NT2/D1 (cell line): ENCODE results near the gene CACNB2.

Source experiments
- DNase-seq: peaks from one replicate; pipeline ENCODE4 v3.0.0-alpha.2; 2011; ENCODE audit warnings: low read depth, low spot score
- H3K27me3 ChIP-seq: 2 replicates; pipeline ENCODE4 v1.6.0; 2011; ENCODE audit warnings: mild to moderate bottlenecking; ENCODE audit not compliant: insufficient read length, insufficient read depth
- H3K36me3 ChIP-seq: 2 replicates; pipeline ENCODE4 v1.6.1; 2011; ENCODE audit warnings: mild to moderate bottlenecking, low read length, mixed read lengths; ENCODE audit not compliant: insufficient read depth, insufficient read length
- H3K4me1 ChIP-seq: 2 replicates; pipeline ENCODE4 v1.5.1; 2011; ENCODE audit not compliant: insufficient read depth, insufficient read length
- H3K4me3 ChIP-seq: 2 replicates; pipeline ENCODE4 v1.5.1; 2011; ENCODE audit warnings: low read depth; ENCODE audit not compliant: insufficient read length
- H3K9ac ChIP-seq: 2 replicates; pipeline ENCODE4 v1.6.0; 2011; ENCODE audit warnings: low read depth; ENCODE audit not compliant: insufficient read length
- H3K9me3 ChIP-seq: 2 replicates; pipeline ENCODE4 v1.5.1; 2011; ENCODE audit warnings: mild to moderate bottlenecking, low read length; ENCODE audit not compliant: insufficient read depth
- SUZ12 ChIP-seq: IDR thresholded peaks from 2 replicates; pipeline ENCODE4 v1.6.1; 2011; ENCODE audit not compliant: insufficient read length, insufficient read depth; ENCODE audit errors: extremely low read depth
- YY1 ChIP-seq: IDR thresholded peaks from 2 replicates; pipeline ENCODE4 v1.6.1; 2011; ENCODE audit not compliant: insufficient read length, insufficient read depth
- ZNF274 ChIP-seq: IDR thresholded peaks from 2 replicates; pipeline ENCODE4 v1.6.1; 2011; ENCODE audit warnings: mild to moderate bottlenecking, low read depth, low read length

The CACNB2 gene

DNA sequence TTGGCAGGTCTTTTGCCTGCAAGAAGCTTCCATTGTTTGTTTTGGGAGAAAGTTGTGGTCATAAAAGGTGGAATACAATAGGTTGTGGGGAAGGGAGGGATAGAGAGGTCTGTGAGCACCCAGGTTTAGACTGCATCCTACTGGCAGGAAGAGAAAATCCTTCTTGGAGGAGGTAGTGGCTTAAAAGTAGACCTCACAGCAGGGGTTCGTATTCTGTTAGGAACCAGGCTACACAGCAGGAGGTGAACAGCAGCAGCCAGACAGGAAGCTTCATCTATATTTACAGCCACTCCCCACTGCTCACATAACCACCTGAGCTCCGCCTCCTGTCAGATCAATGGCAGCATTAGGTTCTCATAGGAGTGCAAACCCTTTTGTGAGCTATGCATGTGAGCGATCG lies 265.9 kb downstream of the CACNB2 start:
- peaks cover 16% of the 10 kb centered on the region for H3K27me3 ChIP-seq
- no peak overlapping the region for H3K9ac ChIP-seq
- no peak overlapping the region for H3K4me3 ChIP-seq
- TF ChIP-seq YY1 (no peak), ZNF274 (no peak), SUZ12 (no peak)
- H3K36me3 ChIP-seq: no peaks in the 10 kb centered on the region
- no peak for DNase-seq
- H3K4me1 ChIP-seq: no peaks in the 10 kb centered on the region
- H3K9me3 ChIP-seq: no peaks in the 10 kb centered on the region

DNA sequence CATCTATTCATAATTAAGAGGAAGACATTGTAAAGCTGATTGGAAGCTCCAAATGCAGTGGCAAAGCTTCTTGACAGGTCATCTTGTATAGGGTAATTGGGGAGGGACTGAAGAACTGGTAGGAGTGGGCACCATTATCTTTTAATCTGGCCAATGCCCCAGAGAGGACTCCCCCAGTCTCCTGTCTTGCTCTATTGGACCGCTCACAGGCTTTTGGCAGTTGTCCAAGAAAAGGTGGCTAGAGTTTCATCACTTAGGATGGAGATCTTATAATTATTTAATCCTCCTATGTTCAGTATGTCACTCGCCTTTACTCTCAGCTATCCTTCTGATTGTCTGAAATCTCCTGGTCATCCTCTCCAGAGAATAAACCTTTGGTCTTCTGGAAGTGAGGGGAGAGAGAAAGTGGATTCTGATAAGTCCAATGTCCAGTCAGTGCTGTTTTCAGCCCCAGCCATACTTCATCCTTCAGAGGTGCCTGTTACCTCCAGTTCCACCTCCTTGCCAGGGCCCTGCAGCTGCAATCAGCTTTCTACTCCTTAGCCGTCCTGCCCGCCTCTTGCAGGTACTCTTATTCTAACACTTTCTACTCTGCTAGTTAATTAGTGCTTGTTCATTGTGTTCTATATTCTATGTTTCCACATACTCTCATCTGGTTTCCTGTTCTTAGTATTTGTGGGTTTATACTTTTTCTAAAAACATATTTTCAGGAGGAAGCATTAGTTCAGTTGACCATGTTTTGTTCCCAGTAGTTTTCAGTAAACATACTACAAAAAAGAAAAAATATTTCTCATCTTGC lies 269.6 kb downstream of the CACNB2 start:
- H3K4me1 ChIP-seq: no peaks in the 10 kb centered on the region
- no peak overlapping the region for H3K4me3 ChIP-seq
- TF ChIP-seq YY1 (no peak), ZNF274 (no peak), SUZ12 (no peak)
- H3K9ac ChIP-seq: no peak overlapping the region
- H3K9me3 ChIP-seq: no peaks in the 10 kb centered on the region
- DNase-seq: no peak
- H3K27me3 ChIP-seq: no peaks in the 10 kb centered on the region
- H3K36me3 ChIP-seq: no peaks in the 10 kb centered on the region

DNA sequence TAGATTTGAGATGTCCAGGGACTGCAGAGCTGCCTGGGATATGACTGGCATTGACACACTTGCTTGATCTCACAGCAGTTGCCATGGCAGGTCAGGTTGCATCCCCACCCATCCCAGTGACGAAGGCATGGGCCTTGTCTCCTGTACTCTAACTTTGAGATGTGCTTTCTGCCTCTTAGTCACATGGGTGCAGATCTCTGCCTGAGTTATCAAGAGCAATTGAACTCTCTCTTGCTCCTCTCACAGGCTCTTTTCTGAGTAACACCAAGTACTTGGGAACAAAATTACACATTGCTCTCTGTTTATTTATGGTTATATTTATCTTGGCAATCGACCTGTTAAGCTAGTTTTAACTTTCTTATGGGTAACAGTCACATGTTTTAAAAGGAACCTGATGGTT lies 273.8 kb downstream of the CACNB2 start:
- DNase-seq: no peak
- H3K9ac ChIP-seq: no peak overlapping the region
- no peaks in the 10 kb centered on the region for H3K4me1 ChIP-seq
- H3K9me3 ChIP-seq: no peaks in the 10 kb centered on the region
- no peak for TF ChIP-seq YY1
- TF ChIP-seq ZNF274: no peak
- no peak for TF ChIP-seq SUZ12
- no peaks in the 10 kb centered on the region for H3K27me3 ChIP-seq
- H3K36me3 ChIP-seq: no peaks in the 10 kb centered on the region
- no peak overlapping the region for H3K4me3 ChIP-seq

DNA sequence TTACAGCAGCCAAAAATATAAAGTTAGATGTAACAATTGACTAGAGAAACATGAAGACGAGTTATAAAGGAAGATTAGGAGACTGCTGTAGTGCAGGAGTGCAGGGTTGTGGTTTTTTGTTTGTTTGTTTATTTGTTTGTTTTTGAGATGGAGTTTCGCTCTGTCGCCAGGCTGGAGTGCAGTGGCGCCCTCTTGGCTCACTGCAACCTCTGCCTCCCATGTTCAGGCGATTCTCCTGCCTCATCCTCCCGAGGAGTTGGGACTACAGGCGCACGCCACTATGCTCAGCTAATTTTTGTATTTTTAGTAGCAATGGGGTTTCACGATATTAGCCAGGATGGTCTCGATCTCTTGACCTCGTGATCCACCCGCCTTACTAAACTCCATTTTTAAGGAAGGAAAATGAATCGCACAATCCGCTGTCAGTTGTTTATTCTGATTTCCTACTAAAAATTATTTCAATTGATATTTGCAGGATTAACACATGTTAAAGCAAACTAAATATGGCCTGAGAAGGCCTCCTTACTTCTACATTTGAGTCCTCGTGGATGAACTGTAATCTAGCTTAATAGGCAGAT lies 277.8 kb downstream of the CACNB2 start:
- Histone ChIP-seq H3K4me1 (no peaks in the 10 kb centered on the region), H3K4me3 (no peak overlapping the region), H3K9me3 (no peaks in the 10 kb centered on the region), H3K36me3 (no peaks in the 10 kb centered on the region), H3K27me3 (no peaks in the 10 kb centered on the region), H3K9ac (no peak overlapping the region)
- DNase-seq: no peak
- TF ChIP-seq ZNF274: no peak
- TF ChIP-seq SUZ12: no peak
- TF ChIP-seq YY1: no peak

DNA sequence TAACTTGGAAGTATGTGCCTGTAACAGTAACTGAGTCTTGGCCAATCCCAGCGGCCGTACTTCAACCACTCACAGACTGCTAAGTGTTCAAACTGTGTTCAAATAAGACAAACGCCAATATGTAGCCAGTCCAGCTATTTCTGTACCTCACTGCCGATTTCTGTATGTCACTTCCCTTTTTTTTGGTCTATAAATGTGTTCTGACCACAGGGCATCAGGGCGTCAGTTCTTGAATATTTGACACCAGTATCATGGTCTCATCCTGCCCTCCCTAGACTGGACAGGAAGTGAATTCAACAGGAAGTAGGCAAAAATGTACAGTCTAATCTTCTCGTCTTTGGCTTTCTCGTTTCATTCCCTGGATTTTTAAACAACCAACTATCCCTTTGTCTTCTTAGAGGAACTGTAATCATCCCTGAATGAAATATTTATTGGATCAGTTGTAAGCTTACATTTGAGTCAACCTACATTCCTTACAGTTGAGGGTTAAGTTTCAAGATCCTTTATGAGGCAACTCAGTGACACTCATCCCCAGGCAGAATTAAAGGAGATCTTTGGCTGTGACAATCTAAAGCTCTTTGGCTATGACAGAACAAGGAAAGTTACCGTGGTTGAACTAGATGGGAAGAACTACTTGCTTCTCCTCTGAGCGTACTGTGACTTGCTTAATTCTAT lies 278.5 kb downstream of the CACNB2 start:
- no peak overlapping the region for H3K9ac ChIP-seq

DNA sequence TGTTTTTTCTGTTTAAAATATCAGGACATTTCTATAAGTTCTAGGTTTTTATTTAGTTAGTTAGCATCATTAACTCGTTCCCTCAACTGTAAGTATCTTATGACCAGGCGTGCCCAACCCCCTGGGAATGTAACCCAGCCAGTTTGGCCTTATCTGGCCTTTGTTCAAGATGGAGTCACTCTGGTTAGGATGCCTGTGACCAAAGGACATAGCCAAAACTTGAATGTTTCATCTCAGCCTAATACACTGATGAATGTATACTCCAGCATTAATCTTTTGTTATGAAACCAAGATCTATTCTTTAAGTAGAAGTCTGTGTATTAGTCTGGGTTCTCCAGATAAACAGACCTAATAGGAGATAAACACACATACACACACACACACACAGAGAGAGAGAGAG lies 279.7 kb downstream of the CACNB2 start:
- Histone ChIP-seq H3K9ac (no peak overlapping the region), H3K4me3 (no peak overlapping the region), H3K9me3 (no peaks in the 10 kb centered on the region), H3K4me1 (no peaks in the 10 kb centered on the region), H3K27me3 (no peaks in the 10 kb centered on the region), H3K36me3 (no peaks in the 10 kb centered on the region)
- TF ChIP-seq ZNF274 (no peak), YY1 (no peak), SUZ12 (no peak)
- DNase-seq: no peak

More for the DNA sequence above, 278.5 kb downstream of the CACNB2 start:
- TF ChIP-seq SUZ12 (no peak), ZNF274 (no peak), YY1 (no peak)
- no peaks in the 10 kb centered on the region for H3K36me3 ChIP-seq
- no peaks in the 10 kb centered on the region for H3K4me1 ChIP-seq
- H3K27me3 ChIP-seq: no peaks in the 10 kb centered on the region
- H3K4me3 ChIP-seq: no peak overlapping the region
- H3K9me3 ChIP-seq: no peaks in the 10 kb centered on the region
- no peak for DNase-seq

GRCh38 chr10:18421726-18422293 lies 281.6 kb downstream of the CACNB2 start:
- no peak for DNase-seq
- Histone ChIP-seq H3K4me1 (no peaks in the 10 kb centered on the region), H3K27me3 (no peaks in the 10 kb centered on the region), H3K9me3 (no peaks in the 10 kb centered on the region), H3K36me3 (no peaks in the 10 kb centered on the region), H3K9ac (no peak overlapping the region), H3K4me3 (no peak overlapping the region)
- TF ChIP-seq YY1 (no peak), SUZ12 (no peak), ZNF274 (no peak)
